H9 (cell line): ENCODE results near the gene TRANK1. TPM values are rescaled to one million over a fixed set of nuclear protein-coding genes. Genes with fewer than 3 reads are reported as not detected.

Source experiments
- DNase-seq: peaks from one replicate; pipeline ENCODE4 v3.0.0-alpha.2; 2017
- H2AFZ ChIP-seq: one replicate; pipeline ENCODE4 v1.6.1; 2013; ENCODE audit warnings: mild to moderate bottlenecking, low read length, control low read depth, moderate library complexity
- H2AK5ac ChIP-seq: 2 replicates; pipeline ENCODE4 v1.6.1; 2013; ENCODE audit warnings: low read length, control low read depth, mixed read lengths; ENCODE audit not compliant: insufficient read length
- H2BK120ac ChIP-seq: one replicate; pipeline ENCODE4 v1.6.1; 2013; ENCODE audit warnings: low read depth, mild to moderate bottlenecking, low read length, control low read depth, inconsistent platforms; ENCODE audit not compliant: poor library complexity, severe bottlenecking
- H2BK12ac ChIP-seq: 2 replicates; pipeline ENCODE4 v1.6.1; 2013; ENCODE audit warnings: low read length, control low read depth, mixed read lengths, low read depth; ENCODE audit not compliant: insufficient read length
- H2BK15ac ChIP-seq: 2 replicates; pipeline ENCODE4 v1.6.1; 2013; ENCODE audit warnings: low read depth, low read length, control low read depth
- H2BK20ac ChIP-seq: one replicate; pipeline ENCODE4 v1.6.1; 2013; ENCODE audit warnings: low read depth, mild to moderate bottlenecking, low read length, control low read depth, inconsistent platforms; ENCODE audit not compliant: poor library complexity, severe bottlenecking
- H2BK5ac ChIP-seq: 2 replicates; pipeline ENCODE4 v1.6.1; 2013; ENCODE audit warnings: low read length, control low read depth, mixed read lengths; ENCODE audit not compliant: insufficient read length
- H3K14ac ChIP-seq: 2 replicates; pipeline ENCODE4 v1.6.1; 2013; ENCODE audit warnings: low read length, control low read depth; ENCODE audit not compliant: insufficient read depth
- H3K18ac ChIP-seq: 2 replicates; pipeline ENCODE4 v1.6.1; 2013; ENCODE audit warnings: low read depth, mild to moderate bottlenecking, mixed read lengths, low read length, control low read depth; ENCODE audit not compliant: insufficient read length
- H3K23ac ChIP-seq: 2 replicates; pipeline ENCODE4 v1.6.1; 2013; ENCODE audit warnings: low read length, control low read depth, mixed read lengths, low read depth; ENCODE audit not compliant: insufficient read length
- H3K23me2 ChIP-seq: 2 replicates; pipeline ENCODE4 v1.6.1; 2013; ENCODE audit warnings: low read depth, mild to moderate bottlenecking, mixed read lengths, low read length, control low read depth; ENCODE audit not compliant: insufficient read length, poor library complexity, severe bottlenecking
- H3K27ac ChIP-seq: 2 replicates; pipeline ENCODE4 v1.5.1; 2013; ENCODE audit warnings: low read length, control low read depth, mixed read lengths, low read depth; ENCODE audit not compliant: insufficient read length
- H3K27me3 ChIP-seq: 2 replicates; pipeline ENCODE4 v1.6.1; 2013; ENCODE audit warnings: low read length, control low read depth, inconsistent platforms; ENCODE audit not compliant: insufficient read depth
- H3K4ac ChIP-seq: 2 replicates; pipeline ENCODE4 v1.6.1; 2013; ENCODE audit warnings: low read depth, mild to moderate bottlenecking, control low read depth, inconsistent platforms, low read length, moderate library complexity
- H3K4me1 ChIP-seq: 2 replicates; pipeline ENCODE4 v1.6.1; 2013; ENCODE audit warnings: low read length, control low read depth, inconsistent platforms; ENCODE audit not compliant: insufficient read depth
- H3K4me2 ChIP-seq: 2 replicates; pipeline ENCODE4 v1.6.1; 2013; ENCODE audit warnings: low read length, control low read depth, mixed read lengths; ENCODE audit not compliant: insufficient read length, insufficient read depth
- H3K56ac ChIP-seq: 2 replicates; pipeline ENCODE4 v1.6.1; 2013; ENCODE audit warnings: low read depth, mild to moderate bottlenecking, mixed read lengths, low read length, control low read depth; ENCODE audit not compliant: insufficient read length
- H3K79me1 ChIP-seq: 2 replicates; pipeline ENCODE4 v1.6.1; 2013; ENCODE audit warnings: low read depth, mild to moderate bottlenecking, moderate library complexity, low read length, control low read depth, inconsistent platforms; ENCODE audit not compliant: insufficient read depth, poor library complexity, severe bottlenecking
- H3K79me2 ChIP-seq: 2 replicates; pipeline ENCODE4 v1.6.1; 2013; ENCODE audit warnings: low read length, control low read depth, inconsistent platforms; ENCODE audit not compliant: insufficient read depth
- H3K9ac ChIP-seq: 2 replicates; pipeline ENCODE4 v1.6.1; 2013; ENCODE audit warnings: low read length, control low read depth, mixed read lengths; ENCODE audit not compliant: insufficient read length; ENCODE audit errors: extremely low read depth
- H3K9me3 ChIP-seq: one replicate; pipeline ENCODE4 v1.6.1; 2013; ENCODE audit warnings: low read depth, low read length, inconsistent platforms; ENCODE audit not compliant: control insufficient read depth
- H3T11ph ChIP-seq: one replicate; pipeline ENCODE4 v1.6.1; 2013; ENCODE audit warnings: mild to moderate bottlenecking, low read length, control low read depth, inconsistent platforms
- H4K20me1 ChIP-seq: one replicate; pipeline ENCODE4 v1.6.1; 2013; ENCODE audit not compliant: control insufficient read depth, insufficient read length, insufficient read depth
- H4K5ac ChIP-seq: 2 replicates; pipeline ENCODE4 v1.6.1; 2013; ENCODE audit warnings: low read depth, mild to moderate bottlenecking, mixed read lengths, low read length, control low read depth; ENCODE audit not compliant: insufficient read length
- H4K8ac ChIP-seq: replicated peaks from 2 replicates; pipeline ENCODE4 v1.6.1; 2013; ENCODE audit warnings: low read length, control low read depth, mixed read lengths, low read depth; ENCODE audit not compliant: insufficient read length
- H4K91ac ChIP-seq: 2 replicates; pipeline ENCODE4 v1.6.1; 2013; ENCODE audit warnings: low read depth, mild to moderate bottlenecking, moderate library complexity, mixed read lengths, low read length, control low read depth; ENCODE audit not compliant: insufficient read length
- H3K27ac Mint-ChIP-seq, 3 experiments: 2 replicates in 2 of 3; 3 replicates in 1 of 3; pipeline ENCODE4 v1.8.0; 2020 to 2021; ENCODE audit warnings: mixed read lengths in 3 of 3, mild to moderate bottlenecking in 1 of 3, moderate library complexity in 1 of 3
- H3K27me3 Mint-ChIP-seq: 2 replicates; pipeline ENCODE4 v1.8.0; 2021; ENCODE audit warnings: low read depth, mild to moderate bottlenecking, moderate library complexity, mixed read lengths
- H3K36me3 Mint-ChIP-seq, 3 experiments: 2 replicates in 2 of 3; 3 replicates in 1 of 3; pipeline ENCODE4 v1.8.0; 2020 to 2021; ENCODE audit warnings: low read depth in 3 of 3, mixed read lengths in 3 of 3; ENCODE audit not compliant: insufficient read depth in 1 of 3
- H3K4me1 Mint-ChIP-seq, 2 experiments: 2 replicates each; pipeline ENCODE4 v1.8.0; 2020; ENCODE audit warnings: mixed read lengths in 2 of 2
- H3K4me3 Mint-ChIP-seq, 2 experiments: 2 replicates in 1 of 2; 3 replicates in 1 of 2; pipeline ENCODE4 v1.8.0; 2020 to 2021; ENCODE audit warnings: mild to moderate bottlenecking in 2 of 2, mixed read lengths in 2 of 2, moderate library complexity in 1 of 2
- H3K9me3 Mint-ChIP-seq, 2 experiments: 2 replicates in 1 of 2; 3 replicates in 1 of 2; pipeline ENCODE4 v1.8.0; 2020; ENCODE audit warnings: mild to moderate bottlenecking in 2 of 2, mixed read lengths in 2 of 2, moderate library complexity in 1 of 2
- WGBS: extraction: QIAGEN DNeasy Blood & Tissue Kit; methylation state at CpG from one replicate; pipeline ENCODE4 v1.1.7; 2013; ENCODE audit warnings: missing lambda C conversion rate, low lambda C conversion rate, mixed read lengths; ENCODE audit not compliant: insufficient read length; ENCODE audit errors: extremely low coverage; 5-methylcytosine and 5-hydroxymethylcytosine counted together
- total RNA-seq: library from RNA; stranded (reverse); gene quantifications from 2 replicates; pipeline ENCODE4 v1.2.1, GENCODE V29; 2021
- TF ChIP-seq, protein P1 (sequence below): fragments of 200-600 bp; sonication (generic); conservative IDR thresholded peaks from 3 replicates; pipeline ENCODE4 v1.8.0; 2021; ENCODE audit warnings: antibody characterized with exemption, mild to moderate bottlenecking

TRANK1 gene
- total RNA-seq, 1 experiment from 2014 or later, result 5.9 TPM

DNA sequence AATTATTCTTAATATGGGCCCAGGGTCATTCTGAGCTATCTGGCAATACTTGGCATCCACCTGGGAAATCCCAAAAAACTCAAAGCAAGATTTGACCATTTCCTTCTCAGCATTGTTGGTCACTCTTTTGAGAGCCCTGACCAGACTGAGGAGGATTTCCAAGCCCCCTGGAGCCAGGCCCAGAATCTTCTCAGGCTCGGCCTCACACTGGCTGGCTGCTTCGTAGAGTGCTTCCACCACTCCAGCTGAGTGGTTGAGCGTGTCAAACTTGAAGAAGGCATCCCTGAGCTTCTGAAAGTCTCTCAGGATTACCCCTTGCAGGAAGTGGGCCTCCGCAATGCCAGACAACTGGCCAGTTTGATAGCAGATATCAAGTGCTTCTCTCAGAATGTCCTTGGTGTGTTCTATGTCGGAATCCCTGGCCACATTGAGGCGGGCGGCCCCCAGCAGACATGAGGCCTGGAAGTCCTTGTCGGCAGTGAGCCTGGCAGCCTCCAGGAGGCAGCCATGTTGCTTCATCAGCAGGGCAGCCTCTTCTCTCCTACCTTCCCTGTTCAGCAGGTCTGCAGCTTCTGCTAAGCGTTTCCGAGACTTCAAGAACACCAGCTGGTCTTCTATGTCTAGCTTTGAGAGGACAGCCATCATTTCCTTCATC, 111.6 kb downstream of the TRANK1 start:
- Histone ChIP-seq H4K91ac (no peak overlapping the region), H3K56ac (no peak overlapping the region), H2BK15ac (no peak overlapping the region), H3K9me3 (no peaks in the 10 kb centered on the region), H3K27me3 (no peaks in the 10 kb centered on the region), H3K14ac (no peak overlapping the region), H2BK5ac (no peak overlapping the region), H2BK12ac (no peak overlapping the region), H2BK20ac (no peak overlapping the region), H3K4ac (no peak overlapping the region), H3K4me2 (no peak overlapping the region), H3K79me1 (no peaks in the 10 kb centered on the region), H3K9ac (no peak overlapping the region), H3K4me1 (no peaks in the 10 kb centered on the region), H3K23ac (no peak overlapping the region), H2AK5ac (no peak overlapping the region), H2AFZ (no peak overlapping the region), H3K27ac (no peak overlapping the region), H3K18ac (no peak overlapping the region), H4K20me1 (no peaks in the 10 kb centered on the region), H4K5ac (no peak overlapping the region), H3K23me2 (no peaks in the 10 kb centered on the region), H3K79me2 (no peaks in the 10 kb centered on the region), H4K8ac (no peak overlapping the region), H2BK120ac (no peak overlapping the region), H3T11ph (no peak overlapping the region)
- H3K27me3 Mint-ChIP-seq, result peaks cover 1% of the 10 kb centered on the region; the same call in 1 of the 2 replicates
- no peak for DNase-seq
- no peak overlapping the region; a peak in 1 of 7 replicates for H3K27ac Mint-ChIP-seq
- H3K4me1 Mint-ChIP-seq, result peaks cover 0 to 3% of the 10 kb centered on the region in 2 experiments; a peak in 3 of 4 replicates
- H3K9me3 Mint-ChIP-seq, result no peaks in the 10 kb centered on the region
- no peak overlapping the region for H3K4me3 Mint-ChIP-seq
- H3K36me3 Mint-ChIP-seq, result peaks cover 0 to 19% (median 0%) of the 10 kb centered on the region in 3 experiments; a peak in 1 of 7 replicates
- TF ChIP-seq, protein P1, sequence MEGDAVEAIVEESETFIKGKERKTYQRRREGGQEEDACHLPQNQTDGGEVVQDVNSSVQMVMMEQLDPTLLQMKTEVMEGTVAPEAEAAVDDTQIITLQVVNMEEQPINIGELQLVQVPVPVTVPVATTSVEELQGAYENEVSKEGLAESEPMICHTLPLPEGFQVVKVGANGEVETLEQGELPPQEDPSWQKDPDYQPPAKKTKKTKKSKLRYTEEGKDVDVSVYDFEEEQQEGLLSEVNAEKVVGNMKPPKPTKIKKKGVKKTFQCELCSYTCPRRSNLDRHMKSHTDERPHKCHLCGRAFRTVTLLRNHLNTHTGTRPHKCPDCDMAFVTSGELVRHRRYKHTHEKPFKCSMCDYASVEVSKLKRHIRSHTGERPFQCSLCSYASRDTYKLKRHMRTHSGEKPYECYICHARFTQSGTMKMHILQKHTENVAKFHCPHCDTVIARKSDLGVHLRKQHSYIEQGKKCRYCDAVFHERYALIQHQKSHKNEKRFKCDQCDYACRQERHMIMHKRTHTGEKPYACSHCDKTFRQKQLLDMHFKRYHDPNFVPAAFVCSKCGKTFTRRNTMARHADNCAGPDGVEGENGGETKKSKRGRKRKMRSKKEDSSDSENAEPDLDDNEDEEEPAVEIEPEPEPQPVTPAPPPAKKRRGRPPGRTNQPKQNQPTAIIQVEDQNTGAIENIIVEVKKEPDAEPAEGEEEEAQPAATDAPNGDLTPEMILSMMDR, result no peak
- WGBS, result no CpG with 5 or more reads among the region's 10 CpGs
